Activated T-helper 1 cell treated with anti-CD3 and anti-CD28 coated beads, Interleukin-12 subunit alpha, Interleukin-12 subunit beta, Interleukin-2, Interleukin-4 antibody, amounts not matched to agents 30 ng/mL and 10 ng/mL and 1 ng/mL, durations not matched to agents 14 hours and 24 hours and 36 hours (primary cell): ENCODE results near the gene TPO. TPM values are rescaled to one million over a fixed set of nuclear protein-coding genes. Genes with fewer than 3 reads are reported as not detected.

Experiments used
- DNase-seq: peaks from one replicate; pipeline ENCODE4 v3.0.0; 2021; ENCODE audit warnings: low spot score
- H3K27ac Mint-ChIP-seq: one replicate; pipeline ENCODE4 v1.8.0; 2021; ENCODE audit warnings: mild to moderate bottlenecking, mixed read lengths
- H3K27me3 Mint-ChIP-seq: one replicate; pipeline ENCODE4 v1.8.0; 2022; ENCODE audit warnings: mild to moderate bottlenecking, moderate library complexity, mixed read lengths; ENCODE audit not compliant: insufficient read depth
- H3K36me3 Mint-ChIP-seq: one replicate; pipeline ENCODE4 v1.8.0; 2021; ENCODE audit warnings: low read depth, mixed read lengths
- H3K4me1 Mint-ChIP-seq: one replicate; pipeline ENCODE4 v1.8.0; 2021; ENCODE audit warnings: low read depth, mixed read lengths
- H3K4me3 Mint-ChIP-seq: one replicate; pipeline ENCODE4 v1.8.0; 2021; ENCODE audit warnings: mild to moderate bottlenecking, moderate library complexity, mixed read lengths
- H3K9me3 Mint-ChIP-seq: one replicate; pipeline ENCODE4 v1.8.0; 2021; ENCODE audit warnings: mixed read lengths
- intact Hi-C: fragments of 100-400 bp; cut with micrococcal nuclease; formaldehyde crosslinking; loops from one replicate; pipeline ENCODE4 v1.15.1; 2024
- total RNA-seq: library from RNA; stranded (reverse); gene quantifications from 2 replicates; pipeline ENCODE4 v1.2.3, GENCODE V29; 2022

TPO gene
- total RNA-seq, 1 donor from 2014 or later: not detected

GRCh38 chr2:1437101-1437500 is 23.8 kb downstream of the TPO start:
- Mint-ChIP-seq H3K4me1 (no peaks in the 10 kb centered on the region), H3K4me3 (no peak overlapping the region), H3K27me3 (no peaks in the 10 kb centered on the region), H3K9me3 (no peaks in the 10 kb centered on the region), H3K36me3 (no peaks in the 10 kb centered on the region), H3K27ac (no peak overlapping the region)
- DNase-seq: no peak
- intact Hi-C loops: no loop called here

- no peak overlapping the region for H3K27ac Mint-ChIP-seq
- DNase-seq: no peak
- H3K4me3 Mint-ChIP-seq: no peak overlapping the region
- H3K4me1 Mint-ChIP-seq: no peaks in the 10 kb centered on the region
- no peaks in the 10 kb centered on the region for H3K9me3 Mint-ChIP-seq
- no peaks in the 10 kb centered on the region for H3K36me3 Mint-ChIP-seq
- no peaks in the 10 kb centered on the region for H3K27me3 Mint-ChIP-seq
- intact Hi-C loops: no loop called here
Observed at GRCh38 chr2:1437537-1437936, 24.3 kb downstream of the TPO start.

- Mint-ChIP-seq H3K4me3 (no peak overlapping the region), H3K27ac (no peak overlapping the region), H3K9me3 (no peaks in the 10 kb centered on the region), H3K27me3 (no peaks in the 10 kb centered on the region), H3K36me3 (no peaks in the 10 kb centered on the region), H3K4me1 (no peaks in the 10 kb centered on the region)
- intact Hi-C loops: no loop called here
- DNase-seq: no peak
Observed at GRCh38 chr2:1438972-1439371, 25.7 kb downstream of the TPO start.

- H3K27ac Mint-ChIP-seq: no peak overlapping the region
- no peaks in the 10 kb centered on the region for H3K27me3 Mint-ChIP-seq
- no peaks in the 10 kb centered on the region for H3K36me3 Mint-ChIP-seq
- no peak for DNase-seq
- H3K4me1 Mint-ChIP-seq: no peaks in the 10 kb centered on the region
- intact Hi-C loops: no loop called here
- H3K9me3 Mint-ChIP-seq: no peaks in the 10 kb centered on the region
- H3K4me3 Mint-ChIP-seq: no peak overlapping the region
Observed at GRCh38 chr2:1440581-1440980, 27.3 kb downstream of the TPO start.

GRCh38 chr2:1446301-1446700 is 33.0 kb downstream of the TPO start:
- DNase-seq: no peak
- no peak overlapping the region for H3K4me3 Mint-ChIP-seq
- intact Hi-C loops: no loop called here
- H3K36me3 Mint-ChIP-seq: no peaks in the 10 kb centered on the region
- H3K27me3 Mint-ChIP-seq: no peaks in the 10 kb centered on the region
- H3K27ac Mint-ChIP-seq: no peak overlapping the region
- no peaks in the 10 kb centered on the region for H3K4me1 Mint-ChIP-seq
- H3K9me3 Mint-ChIP-seq: no peaks in the 10 kb centered on the region

GRCh38 chr2:1448009-1448408 is 34.7 kb downstream of the TPO start:
- no peaks in the 10 kb centered on the region for H3K27me3 Mint-ChIP-seq
- intact Hi-C loops: no loop called here
- no peaks in the 10 kb centered on the region for H3K4me1 Mint-ChIP-seq
- DNase-seq: no peak
- H3K27ac Mint-ChIP-seq: no peak overlapping the region
- H3K9me3 Mint-ChIP-seq: no peaks in the 10 kb centered on the region
- H3K4me3 Mint-ChIP-seq: no peak overlapping the region
- H3K36me3 Mint-ChIP-seq: no peaks in the 10 kb centered on the region

GRCh38 chr2:1450915-1451314 is 37.7 kb downstream of the TPO start:
- H3K4me3 Mint-ChIP-seq: no peak overlapping the region
- DNase-seq: no peak
- H3K36me3 Mint-ChIP-seq: no peaks in the 10 kb centered on the region
- no peak overlapping the region for H3K27ac Mint-ChIP-seq
- H3K27me3 Mint-ChIP-seq: no peaks in the 10 kb centered on the region
- H3K4me1 Mint-ChIP-seq: no peaks in the 10 kb centered on the region
- intact Hi-C loops: no loop called here
- no peaks in the 10 kb centered on the region for H3K9me3 Mint-ChIP-seq

- intact Hi-C loops: no loop called here
- Mint-ChIP-seq H3K4me1 (no peaks in the 10 kb centered on the region), H3K4me3 (no peak overlapping the region), H3K27me3 (no peaks in the 10 kb centered on the region), H3K9me3 (no peaks in the 10 kb centered on the region), H3K27ac (no peak overlapping the region), H3K36me3 (no peaks in the 10 kb centered on the region)
- no peak for DNase-seq
Observed at GRCh38 chr2:1451422-1451821, 38.2 kb downstream of the TPO start.

GRCh38 chr2:1453561-1453960 is 40.3 kb downstream of the TPO start:
- intact Hi-C loops: no loop called here
- H3K36me3 Mint-ChIP-seq: no peaks in the 10 kb centered on the region
- no peak for DNase-seq
- H3K4me3 Mint-ChIP-seq: no peak overlapping the region
- H3K27me3 Mint-ChIP-seq: no peaks in the 10 kb centered on the region
- no peaks in the 10 kb centered on the region for H3K9me3 Mint-ChIP-seq
- H3K4me1 Mint-ChIP-seq: no peaks in the 10 kb centered on the region
- no peak overlapping the region for H3K27ac Mint-ChIP-seq

- H3K27ac Mint-ChIP-seq: no peak overlapping the region
- intact Hi-C loops: no loop called here
- no peaks in the 10 kb centered on the region for H3K27me3 Mint-ChIP-seq
- no peak overlapping the region for H3K4me3 Mint-ChIP-seq
- H3K4me1 Mint-ChIP-seq: no peaks in the 10 kb centered on the region
- no peaks in the 10 kb centered on the region for H3K9me3 Mint-ChIP-seq
- no peaks in the 10 kb centered on the region for H3K36me3 Mint-ChIP-seq
- DNase-seq: no peak
Observed at GRCh38 chr2:1454346-1454745, 41.1 kb downstream of the TPO start.

- no peak overlapping the region for H3K4me3 Mint-ChIP-seq
- no peaks in the 10 kb centered on the region for H3K36me3 Mint-ChIP-seq
- intact Hi-C loops: no loop called here
Observed at GRCh38 chr2:1455466-1455865, 42.2 kb downstream of the TPO start.

GRCh38 chr2:1458432-1458831 is 45.2 kb downstream of the TPO start:
- Mint-ChIP-seq H3K9me3 (no peaks in the 10 kb centered on the region), H3K4me1 (no peaks in the 10 kb centered on the region), H3K36me3 (no peaks in the 10 kb centered on the region), H3K4me3 (no peak overlapping the region), H3K27me3 (no peaks in the 10 kb centered on the region), H3K27ac (no peak overlapping the region)
- DNase-seq: no peak
- intact Hi-C loops: no loop called here

More at GRCh38 chr2:1455466-1455865, 42.2 kb downstream of the TPO start:
- no peak overlapping the region for H3K27ac Mint-ChIP-seq
- H3K9me3 Mint-ChIP-seq: no peaks in the 10 kb centered on the region
- no peaks in the 10 kb centered on the region for H3K4me1 Mint-ChIP-seq
- H3K27me3 Mint-ChIP-seq: no peaks in the 10 kb centered on the region
- no peak for DNase-seq

- Mint-ChIP-seq H3K27me3 (no peaks in the 10 kb centered on the region), H3K4me1 (no peaks in the 10 kb centered on the region), H3K9me3 (no peaks in the 10 kb centered on the region), H3K36me3 (no peaks in the 10 kb centered on the region), H3K4me3 (no peak overlapping the region), H3K27ac (no peak overlapping the region)
- no peak for DNase-seq
- intact Hi-C loops: no loop called here
Observed at GRCh38 chr2:1459727-1460126, 46.5 kb downstream of the TPO start.

- intact Hi-C loops: no loop called here
- no peaks in the 10 kb centered on the region for H3K9me3 Mint-ChIP-seq
- H3K4me1 Mint-ChIP-seq: no peaks in the 10 kb centered on the region
- no peaks in the 10 kb centered on the region for H3K36me3 Mint-ChIP-seq
- H3K4me3 Mint-ChIP-seq: no peak overlapping the region
- no peak overlapping the region for H3K27ac Mint-ChIP-seq
- no peaks in the 10 kb centered on the region for H3K27me3 Mint-ChIP-seq
- DNase-seq: no peak
Observed at GRCh38 chr2:1460851-1461418, 47.7 kb downstream of the TPO start.
